Stimulated activated CD8-positive, alpha-beta memory T cell treated with anti-CD3 and anti-CD28 coated beads, Interleukin-12 subunit alpha, Interleukin-12 subunit beta, amount 100 ng/mL, for 4 hours (primary cell): Measurements from ENCODE around the gene ADAMTS15.

Experiments used
- DNase-seq: peaks from one replicate; pipeline ENCODE4 v3.0.0-alpha.2; 2020; ENCODE audit warnings: low read depth

Gene ADAMTS15

GRCh38 chr11:130462101-130462885 lies 13.8 kb downstream of the ADAMTS15 start:
- no peak for DNase-seq

GRCh38 chr11:130462931-130463330 lies 14.5 kb downstream of the ADAMTS15 start:
- no peak for DNase-seq

GRCh38 chr11:130464291-130464812 lies 15.9 kb downstream of the ADAMTS15 start:
- no peak for DNase-seq

- no peak for DNase-seq
Observed at GRCh38 chr11:130465263-130465662, 16.8 kb downstream of the ADAMTS15 start.

- DNase-seq: no peak
Observed at GRCh38 chr11:130467116-130467900, 18.9 kb downstream of the ADAMTS15 start.

- no peak for DNase-seq
Observed at GRCh38 chr11:130469181-130469580, 20.7 kb downstream of the ADAMTS15 start.

GRCh38 chr11:130470832-130471706 lies 22.6 kb downstream of the ADAMTS15 start:
- no peak for DNase-seq

- no peak for DNase-seq
Observed at GRCh38 chr11:130471731-130472433, 23.4 kb downstream of the ADAMTS15 start.

- DNase-seq: no peak
Observed at GRCh38 chr11:130472434-130472961, 24.1 kb downstream of the ADAMTS15 start.

GRCh38 chr11:130473056-130473794 lies 24.8 kb downstream of the ADAMTS15 start:
- DNase-seq: no peak

GRCh38 chr11:130473795-130474377 lies 25.4 kb downstream of the ADAMTS15 start:
- no peak for DNase-seq

- DNase-seq: no peak
Observed at GRCh38 chr11:130474637-130475400, 26.4 kb downstream of the ADAMTS15 start.

- DNase-seq: no peak
Observed at GRCh38 chr11:130475426-130476053, 27.1 kb downstream of the ADAMTS15 start.

GRCh38 chr11:130476200-130476921 lies 27.9 kb downstream of the ADAMTS15 start:
- DNase-seq: no peak

GRCh38 chr11:130476922-130477491 lies 28.6 kb downstream of the ADAMTS15 start:
- no peak for DNase-seq

- no peak for DNase-seq
Observed at GRCh38 chr11:130477586-130478203, 29.2 kb downstream of the ADAMTS15 start.

GRCh38 chr11:130478204-130478701 lies 29.8 kb downstream of the ADAMTS15 start:
- no peak for DNase-seq
